Smooth muscle cell of trachea (primary cell): Measurements from ENCODE around the gene POLR2F. TPM values are rescaled to one million over a fixed set of nuclear protein-coding genes. Genes with fewer than 3 reads are reported as not detected.

Source experiments
- total RNA-seq: library from RNA; depleted of rRNA; stranded (reverse); fragments of >200 nt; gene quantifications from 2 replicates; pipeline ENCODE4 v1.2.1, GENCODE V29; 2014

The POLR2F gene
- total RNA-seq = 36.9 and 37.4 TPM in 2 replicates

DNA sequence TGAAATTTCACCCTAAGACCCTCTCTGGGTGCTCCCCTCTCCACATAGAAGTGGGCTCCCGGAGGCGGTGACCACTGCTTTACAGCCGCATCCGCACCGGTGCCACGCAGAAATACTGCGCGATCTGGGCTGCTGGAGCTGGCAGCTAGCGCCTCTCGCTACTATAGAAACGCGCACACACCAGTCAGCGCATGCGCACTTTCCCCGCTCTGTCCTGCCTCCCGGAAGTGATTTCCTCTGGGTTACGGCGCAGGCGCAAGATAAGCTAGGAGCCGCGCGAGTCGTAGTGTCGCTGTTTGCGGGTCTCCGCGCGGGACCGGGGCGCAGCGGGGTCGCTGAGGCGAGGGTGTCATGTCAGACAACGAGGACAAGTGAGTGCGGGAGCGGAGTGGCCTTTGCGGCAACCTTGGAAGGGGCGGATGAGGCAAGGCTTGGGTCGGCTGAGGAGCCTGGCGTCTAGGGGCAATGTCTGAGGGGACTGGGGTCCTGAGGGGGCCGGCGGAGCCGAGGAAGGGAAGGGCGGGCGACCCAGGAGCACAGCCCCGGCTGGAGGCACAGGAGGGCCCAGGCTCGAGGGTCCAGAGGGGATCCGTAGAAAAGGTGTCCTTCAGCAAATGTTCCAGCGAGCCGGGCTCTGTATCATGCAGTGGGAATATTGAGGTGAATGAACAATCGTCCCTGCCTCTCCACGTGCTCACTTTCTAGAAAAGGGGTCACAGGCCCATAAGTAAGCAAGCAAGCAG lies at the start of gene POLR2F, which contains the start of gene C22orf23:
TSS of gene POLR2F (plus strand) at position 263 of the 743 bp plus-strand sequence. CDS start at position 352, 89 bp downstream.
TSS of gene C22orf23 (minus strand) at position 165 of the 743 bp plus-strand sequence. CDS start 452 bp downstream, outside the sequence.

DNA sequence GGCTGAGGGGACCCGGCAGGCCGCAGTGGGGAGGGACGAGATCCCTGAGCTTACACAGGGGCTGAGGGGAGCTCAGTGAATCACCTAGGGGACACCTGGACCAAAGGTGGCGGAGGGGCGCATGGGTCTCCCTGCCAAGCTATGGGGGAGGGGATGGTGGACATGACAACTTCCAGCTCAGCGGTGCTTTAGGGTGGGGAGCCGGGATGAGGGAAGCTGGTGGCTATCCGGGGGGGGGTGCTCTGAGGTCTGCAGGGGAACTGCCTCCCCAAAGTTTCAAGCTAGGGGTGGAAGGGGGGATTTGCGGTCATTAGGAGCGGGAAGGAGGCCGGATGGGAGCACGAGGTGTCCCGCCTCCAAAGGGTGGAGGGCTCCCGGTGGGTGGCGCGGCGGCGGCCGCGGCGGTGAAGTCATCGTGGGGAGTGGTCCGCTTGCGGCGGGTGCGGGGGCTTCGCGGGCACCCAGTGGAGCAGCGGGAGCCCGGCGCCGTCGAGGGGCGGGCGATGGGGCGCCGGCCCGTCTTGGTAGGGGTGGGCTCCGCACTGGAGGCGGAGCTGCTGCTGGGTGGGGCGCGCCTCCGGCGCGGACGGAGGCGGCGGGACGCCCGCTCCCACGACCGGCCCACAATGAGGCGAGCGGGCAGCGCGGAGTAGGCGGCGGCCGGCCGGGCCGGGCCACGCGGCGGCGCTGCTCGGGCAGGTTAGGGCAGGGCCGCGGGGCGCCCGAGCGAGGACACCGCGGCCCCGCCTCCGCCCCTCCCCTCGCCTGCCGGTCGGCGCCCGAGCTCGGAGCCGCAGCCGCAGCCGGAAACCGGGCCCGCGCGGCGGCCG lies 47.8 kb upstream of the POLR2F start, which contains the start of gene MICALL1:
TSS of gene MICALL1 (plus strand) at position 764 of the 830 bp plus-strand sequence. CDS start 126 bp downstream, outside the sequence.

DNA sequence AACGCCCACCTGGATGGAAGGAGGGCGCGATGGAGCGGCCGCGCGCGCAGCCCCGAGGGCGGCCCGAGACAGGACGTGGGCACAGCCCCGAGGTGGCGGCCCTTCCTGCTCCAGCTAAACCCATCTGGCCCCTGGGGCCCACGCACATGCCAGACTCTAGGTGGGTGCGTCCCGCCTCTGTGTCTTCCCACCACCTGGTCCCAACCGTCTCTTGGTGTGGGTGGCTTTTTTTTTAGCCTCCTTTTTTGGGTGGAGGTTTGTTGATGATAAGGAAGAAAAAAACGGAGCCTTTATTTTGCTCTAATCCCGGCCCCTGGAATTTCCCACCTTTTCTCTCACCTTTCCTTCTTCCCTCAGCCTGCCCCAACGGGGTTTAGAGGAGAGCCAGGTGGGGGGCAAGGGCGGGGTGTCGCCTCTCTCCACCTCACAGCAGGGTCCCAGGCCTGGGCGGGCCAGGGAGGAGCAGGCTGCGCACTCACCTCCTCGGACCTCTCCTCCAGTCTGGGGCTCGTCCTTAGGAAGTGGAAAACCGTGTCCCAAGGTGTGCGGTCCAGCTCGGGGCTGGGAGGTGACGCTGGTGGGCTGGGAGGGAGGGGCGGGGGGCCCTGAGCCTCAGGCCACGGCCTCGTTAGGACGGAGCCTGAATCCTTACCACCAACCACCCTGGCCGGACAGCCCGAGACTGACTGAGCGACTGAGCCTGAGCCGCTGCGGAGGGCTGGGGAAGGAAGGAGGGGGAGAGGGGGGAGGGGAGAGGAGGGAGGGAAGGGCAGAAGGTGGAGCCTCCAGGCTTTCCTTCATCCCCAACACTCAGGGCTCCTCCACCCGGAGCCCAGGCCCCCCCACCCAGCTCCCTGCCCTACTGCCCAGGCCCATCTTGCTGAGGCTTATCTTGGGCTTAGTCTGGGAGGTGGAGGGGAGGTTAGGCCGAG lies 30.6 kb downstream of the POLR2F start, which contains the start of gene SOX10:
TSS of gene SOX10 (minus strand) at position 696 of the 932 bp plus-strand sequence. CDS start 771 bp downstream, outside the sequence.

Other genes starting within 250 kb of the POLR2F start
- gene GCAT, start 145.8 kb upstream of the POLR2F start, total RNA-seq = 27.5 and 27.6 TPM in 2 replicates
- not detected in 2 replicates for gene GALR3, start 130.3 kb upstream of the POLR2F start, total RNA-seq
- 25.0 and 36.7 TPM in 2 replicates for gene ANKRD54, start 109.4 kb upstream of the POLR2F start, total RNA-seq
- gene EIF3L, start 104.3 kb upstream of the POLR2F start, total RNA-seq = 313 and 409 TPM in 2 replicates
- gene MICALL1, start 47.4 kb upstream of the POLR2F start, total RNA-seq = 16.7 and 27.3 TPM in 2 replicates
- 0.29 and 0.50 TPM in 2 replicates for gene C22orf23, start 98 bp upstream of the POLR2F start, total RNA-seq
- gene SOX10, start 30.9 kb downstream of the POLR2F start, total RNA-seq = not detected in 2 replicates
- gene PICK1, start 103.7 kb downstream of the POLR2F start, total RNA-seq = 9.4 and 9.6 TPM in 2 replicates
- gene SLC16A8, start 130.5 kb downstream of the POLR2F start, total RNA-seq = 0.17 TPM in 1 of 2 replicates, not detected in the other
- 1.3 and 2.6 TPM in 2 replicates for gene BAIAP2L2, start 157.0 kb downstream of the POLR2F start, total RNA-seq
- 18.0 and 34.2 TPM in 2 replicates for gene PLA2G6, start 228.1 kb downstream of the POLR2F start, total RNA-seq
- 19.3 and 29.3 TPM in 2 replicates for gene MAFF, start 248.3 kb downstream of the POLR2F start, total RNA-seq